ENCODE measurements around the gene VGLL2.

Gene VGLL2

GRCh38 chr6:117272032-117272866 lies 6.9 kb downstream of the VGLL2 start:
- ATAC-seq (replicated peaks; ENCODE audit: extremely low read depth, poor library complexity, severe bottlenecking) = no peak
- no peak for DNase-seq (ENCODE audit: low spot score in 2 of 2)
- no peaks in the 10 kb centered on the region for H3K9me3 Mint-ChIP-seq
- H3K27me3 Mint-ChIP-seq = peaks cover 80% of the 10 kb centered on the region
- H3K4me3 Mint-ChIP-seq = no peak overlapping the region
- H3K4me1 Mint-ChIP-seq = no peaks in the 10 kb centered on the region
- H3K36me3 Mint-ChIP-seq (ENCODE audit: insufficient read depth) = no peaks in the 10 kb centered on the region
- H3K27ac Mint-ChIP-seq (ENCODE audit: low read depth) = no peak overlapping the region

- Mint-ChIP-seq H3K9me3 (no peaks in the 10 kb centered on the region), H3K4me1 (no peaks in the 10 kb centered on the region), H3K36me3 (ENCODE audit: insufficient read depth) (no peaks in the 10 kb centered on the region), H3K27ac (ENCODE audit: low read depth) (no peak overlapping the region), H3K4me3 (no peak overlapping the region), H3K27me3 (peaks cover 73% of the 10 kb centered on the region)
- DNase-seq (ENCODE audit: low spot score in 2 of 2) (no peak), ATAC-seq (replicated peaks; ENCODE audit: extremely low read depth, poor library complexity, severe bottlenecking) (no peak)
These were observed 7.5 kb downstream of the VGLL2 start for GRCh38 chr6:117272891-117273290.

GRCh38 chr6:117275205-117275604 lies 9.8 kb downstream of the VGLL2 start:
- DNase-seq (ENCODE audit: low spot score in 2 of 2) (no peak), ATAC-seq (replicated peaks; ENCODE audit: extremely low read depth, poor library complexity, severe bottlenecking) (no peak)
- Mint-ChIP-seq H3K27me3 (peaks cover 50% of the 10 kb centered on the region), H3K36me3 (ENCODE audit: insufficient read depth) (no peaks in the 10 kb centered on the region), H3K27ac (ENCODE audit: low read depth) (no peak overlapping the region), H3K4me1 (no peaks in the 10 kb centered on the region), H3K9me3 (no peaks in the 10 kb centered on the region), H3K4me3 (no peak overlapping the region)

GRCh38 chr6:117275711-117276110 lies 10.4 kb downstream of the VGLL2 start:
- Mint-ChIP-seq H3K4me3 (no peak overlapping the region), H3K27me3 (peaks cover 49% of the 10 kb centered on the region)
- DNase-seq (ENCODE audit: low spot score in 2 of 2) = no peak

GRCh38 chr6:117276778-117277316 lies 11.5 kb downstream of the VGLL2 start:
- no peak overlapping the region for H3K27ac Mint-ChIP-seq (ENCODE audit: low read depth)
- no peaks in the 10 kb centered on the region for H3K36me3 Mint-ChIP-seq (ENCODE audit: insufficient read depth)
- DNase-seq (ENCODE audit: low spot score in 2 of 2) = no peak
- no peak for ATAC-seq (replicated peaks; ENCODE audit: extremely low read depth, poor library complexity, severe bottlenecking)
- H3K9me3 Mint-ChIP-seq = no peaks in the 10 kb centered on the region
- no peak overlapping the region for H3K4me3 Mint-ChIP-seq
- peaks cover 50% of the 10 kb centered on the region for H3K27me3 Mint-ChIP-seq
- H3K4me1 Mint-ChIP-seq = no peaks in the 10 kb centered on the region

More at GRCh38 chr6:117275711-117276110, 10.4 kb downstream of the VGLL2 start:
- no peak overlapping the region for H3K27ac Mint-ChIP-seq (ENCODE audit: low read depth)
- H3K9me3 Mint-ChIP-seq = no peaks in the 10 kb centered on the region
- H3K4me1 Mint-ChIP-seq = no peaks in the 10 kb centered on the region
- ATAC-seq (replicated peaks; ENCODE audit: extremely low read depth, poor library complexity, severe bottlenecking) = no peak
- H3K36me3 Mint-ChIP-seq (ENCODE audit: insufficient read depth) = no peaks in the 10 kb centered on the region

GRCh38 chr6:117280922-117281321 lies 15.6 kb downstream of the VGLL2 start:
- H3K4me1 Mint-ChIP-seq = no peaks in the 10 kb centered on the region
- no peak overlapping the region for H3K4me3 Mint-ChIP-seq
- no peaks in the 10 kb centered on the region for H3K36me3 Mint-ChIP-seq (ENCODE audit: insufficient read depth)
- no peak for DNase-seq (ENCODE audit: low spot score in 2 of 2)
- H3K27ac Mint-ChIP-seq (ENCODE audit: low read depth) = no peak overlapping the region
- no peak for ATAC-seq (replicated peaks; ENCODE audit: extremely low read depth, poor library complexity, severe bottlenecking)
- H3K9me3 Mint-ChIP-seq = no peaks in the 10 kb centered on the region
- H3K27me3 Mint-ChIP-seq = peaks cover 25% of the 10 kb centered on the region

GRCh38 chr6:117288083-117288715 lies 22.8 kb downstream of the VGLL2 start:
- Mint-ChIP-seq H3K27ac (ENCODE audit: low read depth) (no peak overlapping the region), H3K4me3 (no peak overlapping the region), H3K9me3 (peaks cover 9% of the 10 kb centered on the region), H3K36me3 (ENCODE audit: insufficient read depth) (no peaks in the 10 kb centered on the region), H3K4me1 (no peaks in the 10 kb centered on the region), H3K27me3 (peaks cover 15% of the 10 kb centered on the region)
- DNase-seq (ENCODE audit: low spot score in 2 of 2) = no peak
- ATAC-seq (replicated peaks; ENCODE audit: extremely low read depth, poor library complexity, severe bottlenecking) = no peak

GRCh38 chr6:117290173-117290846 lies 25.0 kb downstream of the VGLL2 start:
- H3K27me3 Mint-ChIP-seq = peaks cover 17% of the 10 kb centered on the region
- H3K9me3 Mint-ChIP-seq = peaks cover 9% of the 10 kb centered on the region
- no peaks in the 10 kb centered on the region for H3K4me1 Mint-ChIP-seq
- no peak for ATAC-seq (replicated peaks; ENCODE audit: extremely low read depth, poor library complexity, severe bottlenecking)
- H3K27ac Mint-ChIP-seq (ENCODE audit: low read depth) = no peak overlapping the region
- no peak for DNase-seq (ENCODE audit: low spot score in 2 of 2)
- H3K4me3 Mint-ChIP-seq = no peak overlapping the region
- no peaks in the 10 kb centered on the region for H3K36me3 Mint-ChIP-seq (ENCODE audit: insufficient read depth)

- H3K36me3 Mint-ChIP-seq (ENCODE audit: insufficient read depth) = no peaks in the 10 kb centered on the region
- no peak overlapping the region for H3K4me3 Mint-ChIP-seq
- H3K4me1 Mint-ChIP-seq = no peaks in the 10 kb centered on the region
- peaks cover 9% of the 10 kb centered on the region for H3K27me3 Mint-ChIP-seq
- ATAC-seq (replicated peaks; ENCODE audit: extremely low read depth, poor library complexity, severe bottlenecking) (no peak), DNase-seq (ENCODE audit: low spot score in 2 of 2) (no peak)
- H3K9me3 Mint-ChIP-seq = no peaks in the 10 kb centered on the region
- no peak overlapping the region for H3K27ac Mint-ChIP-seq (ENCODE audit: low read depth)
These were observed 33.6 kb downstream of the VGLL2 start for GRCh38 chr6:117298941-117299340.

GRCh38 chr6:117303323-117303722 lies 38.0 kb downstream of the VGLL2 start:
- no peak for ATAC-seq (replicated peaks; ENCODE audit: extremely low read depth, poor library complexity, severe bottlenecking)
- Mint-ChIP-seq H3K4me3 (no peak overlapping the region), H3K27me3 (peaks cover 9% of the 10 kb centered on the region), H3K27ac (ENCODE audit: low read depth) (no peak overlapping the region), H3K36me3 (ENCODE audit: insufficient read depth) (no peaks in the 10 kb centered on the region), H3K9me3 (no peaks in the 10 kb centered on the region), H3K4me1 (no peaks in the 10 kb centered on the region)
- no peak for DNase-seq (ENCODE audit: low spot score in 2 of 2)

GRCh38 chr6:117304446-117304845 lies 39.1 kb downstream of the VGLL2 start:
- no peaks in the 10 kb centered on the region for H3K4me1 Mint-ChIP-seq
- ATAC-seq (replicated peaks; ENCODE audit: extremely low read depth, poor library complexity, severe bottlenecking) (no peak), DNase-seq (ENCODE audit: low spot score in 2 of 2) (no peak)
- no peak overlapping the region for H3K27ac Mint-ChIP-seq (ENCODE audit: low read depth)
- no peaks in the 10 kb centered on the region for H3K9me3 Mint-ChIP-seq
- H3K27me3 Mint-ChIP-seq = peaks cover 9% of the 10 kb centered on the region
- no peak overlapping the region for H3K4me3 Mint-ChIP-seq
- H3K36me3 Mint-ChIP-seq (ENCODE audit: insufficient read depth) = no peaks in the 10 kb centered on the region

GRCh38 chr6:117306227-117306790 lies 41.0 kb downstream of the VGLL2 start:
- Mint-ChIP-seq H3K4me1 (no peaks in the 10 kb centered on the region), H3K9me3 (no peaks in the 10 kb centered on the region), H3K27me3 (peaks cover 9% of the 10 kb centered on the region), H3K36me3 (ENCODE audit: insufficient read depth) (no peaks in the 10 kb centered on the region), H3K27ac (ENCODE audit: low read depth) (no peak overlapping the region), H3K4me3 (no peak overlapping the region)
- DNase-seq (ENCODE audit: low spot score in 2 of 2) (no peak), ATAC-seq (replicated peaks; ENCODE audit: extremely low read depth, poor library complexity, severe bottlenecking) (no peak)
